ENCODE measurements around the gene MTCH1.

The MTCH1 gene

DNA sequence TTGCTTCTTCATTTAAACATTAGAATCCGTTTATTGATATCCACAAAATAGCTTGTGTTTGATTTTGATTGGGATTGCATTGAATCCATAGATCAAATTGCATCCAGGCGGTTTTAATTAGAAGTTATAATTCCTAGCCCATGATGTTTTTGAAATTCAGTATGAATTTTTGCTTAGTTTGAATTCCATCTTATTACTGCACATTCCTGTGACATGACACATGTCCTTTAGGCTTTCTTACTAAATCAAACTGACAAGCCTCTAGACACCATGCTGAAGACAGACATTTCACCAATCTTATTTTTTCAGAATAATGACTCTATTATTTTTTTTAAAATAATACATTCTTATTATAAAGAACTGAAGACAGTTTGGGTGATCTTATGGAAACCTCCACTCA is 52.9 kb downstream of the MTCH1 start:
- Histone ChIP-seq H3K9ac (ENCODE audit: low read length in 2 of 2) (no peak overlapping the region), H3K36me3 (ENCODE audit: control insufficient read depth in 2 of 2, insufficient read depth in 2 of 2, low read length in 2 of 2) (no peaks in the 10 kb centered on the region), H3K4me1 (ENCODE audit: control insufficient read depth, insufficient read depth, low read length) (peaks cover 6% of the 10 kb centered on the region), H3K27ac (ENCODE audit: low read length) (no peak overlapping the region), H3K4me3 (ENCODE audit: low read length in 2 of 2) (no peak overlapping the region), H3K27me3 (ENCODE audit: control insufficient read depth in 1 of 2, insufficient read depth in 2 of 2, low read length in 2 of 2) (peaks cover 0 to 3% of the 10 kb centered on the region in 2 donors), H3K9me3 (ENCODE audit: control insufficient read depth in 2 of 2, low read length in 2 of 2) (no peaks in the 10 kb centered on the region)

DNA sequence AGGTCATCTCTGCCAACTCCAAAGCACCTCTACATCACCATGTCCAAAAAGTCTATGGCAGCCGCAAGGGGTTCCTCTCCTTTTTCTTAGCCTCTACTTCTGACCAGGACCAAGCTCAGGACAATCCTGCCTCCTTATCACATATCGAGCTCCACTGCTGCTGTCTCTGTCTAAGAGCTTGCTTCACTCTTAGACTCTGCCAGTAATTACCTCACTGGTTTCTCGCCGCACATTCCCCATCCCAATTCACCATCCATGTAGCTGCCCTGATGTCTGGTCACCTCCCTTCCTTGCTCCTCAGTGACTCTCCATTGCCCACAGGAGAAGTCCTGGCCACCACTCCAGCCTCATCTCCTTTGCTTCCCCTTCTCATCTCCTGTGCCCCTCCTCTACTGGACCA is 55.5 kb downstream of the MTCH1 start:
- Histone ChIP-seq H3K4me3 (ENCODE audit: low read length in 2 of 2) (no peak overlapping the region), H3K9me3 (ENCODE audit: control insufficient read depth in 2 of 2, low read length in 2 of 2) (no peaks in the 10 kb centered on the region), H3K9ac (ENCODE audit: low read length in 2 of 2) (no peak overlapping the region), H3K27ac (ENCODE audit: low read length) (peak overlapping the region; percentile 11), H3K4me1 (ENCODE audit: control insufficient read depth, insufficient read depth, low read length) (peaks cover 15% of the 10 kb centered on the region), H3K36me3 (ENCODE audit: control insufficient read depth in 2 of 2, insufficient read depth in 2 of 2, low read length in 2 of 2) (peaks cover 0 to 2% of the 10 kb centered on the region in 2 donors), H3K27me3 (ENCODE audit: control insufficient read depth in 1 of 2, insufficient read depth in 2 of 2, low read length in 2 of 2) (no peaks in the 10 kb centered on the region)

DNA sequence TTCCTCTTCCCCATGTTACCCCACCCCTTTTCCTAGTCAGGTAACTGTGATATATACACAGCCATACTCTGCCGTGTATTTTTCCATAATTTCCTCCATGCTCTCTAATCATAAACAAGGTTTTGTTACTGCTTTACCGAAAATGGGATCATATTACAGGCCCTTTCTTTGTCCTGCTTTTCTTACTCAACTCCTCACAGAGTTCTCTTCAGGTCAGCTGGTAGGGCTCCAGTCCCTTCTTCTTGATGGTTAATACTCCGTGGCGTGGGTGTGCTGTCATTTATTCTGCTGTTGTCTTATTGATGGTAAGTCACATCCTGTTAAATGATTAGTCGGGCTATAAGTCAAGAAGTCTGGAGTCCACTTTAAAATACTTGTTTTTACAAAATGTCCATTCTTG is 56.4 kb downstream of the MTCH1 start:
- Histone ChIP-seq H3K27ac (ENCODE audit: low read length) (peak overlapping the region; percentile 11), H3K27me3 (ENCODE audit: control insufficient read depth in 1 of 2, insufficient read depth in 2 of 2, low read length in 2 of 2) (no peaks in the 10 kb centered on the region), H3K9ac (ENCODE audit: low read length in 2 of 2) (no peak overlapping the region), H3K4me1 (ENCODE audit: control insufficient read depth, insufficient read depth, low read length) (peaks cover 15% of the 10 kb centered on the region), H3K4me3 (ENCODE audit: low read length in 2 of 2) (no peak overlapping the region), H3K9me3 (ENCODE audit: control insufficient read depth in 2 of 2, low read length in 2 of 2) (no peaks in the 10 kb centered on the region), H3K36me3 (ENCODE audit: control insufficient read depth in 2 of 2, insufficient read depth in 2 of 2, low read length in 2 of 2) (peaks cover 3 to 7% of the 10 kb centered on the region in 2 donors)

DNA sequence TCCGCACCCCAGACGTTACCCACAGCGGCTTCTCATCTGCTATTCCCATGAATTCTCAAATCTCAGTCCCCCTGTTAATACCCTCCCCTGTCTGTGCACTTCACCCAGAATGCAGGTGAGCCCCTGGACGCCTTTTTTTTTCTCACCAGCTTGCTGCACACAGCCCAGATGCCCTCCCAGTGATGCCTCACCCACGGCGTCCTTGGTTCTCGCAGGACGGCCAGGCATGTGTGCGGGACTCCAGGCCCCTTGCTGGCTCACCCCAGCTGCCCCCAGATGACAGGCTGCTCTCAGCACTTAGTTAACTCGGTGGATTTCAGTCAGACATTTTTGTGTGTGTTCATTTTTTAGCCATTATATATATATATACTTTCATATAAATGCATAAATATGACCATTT is 56.8 kb downstream of the MTCH1 start:
- H3K4me1 ChIP-seq (ENCODE audit: control insufficient read depth, insufficient read depth, low read length) = peaks cover 15% of the 10 kb centered on the region
- no peak overlapping the region for H3K27ac ChIP-seq (ENCODE audit: low read length)

DNA sequence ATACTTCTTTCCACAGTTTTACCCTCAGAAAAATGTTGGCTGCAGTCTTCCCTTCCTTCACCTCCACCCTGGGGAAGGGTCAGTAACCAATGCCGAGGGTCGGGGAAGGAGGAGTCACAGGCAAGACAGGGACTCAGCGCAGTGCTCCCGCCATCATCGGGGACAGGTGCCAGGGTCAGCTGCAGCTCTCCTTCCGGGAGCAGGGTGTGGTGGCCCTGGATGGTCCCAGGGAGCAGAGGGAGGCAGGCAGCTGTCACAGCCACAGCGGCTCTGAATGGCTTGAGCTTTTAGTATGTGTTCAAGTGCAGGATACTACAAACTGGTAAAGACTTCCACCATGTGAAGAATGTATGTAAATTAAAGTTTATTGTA is 57.5 kb downstream of the MTCH1 start:
- peaks cover 11 to 15% of the 10 kb centered on the region in 2 donors for H3K36me3 ChIP-seq (ENCODE audit: control insufficient read depth in 2 of 2, insufficient read depth in 2 of 2, low read length in 2 of 2)
- no peaks in the 10 kb centered on the region for H3K27me3 ChIP-seq (ENCODE audit: control insufficient read depth in 1 of 2, insufficient read depth in 2 of 2, low read length in 2 of 2)
- peaks cover 15% of the 10 kb centered on the region for H3K4me1 ChIP-seq (ENCODE audit: control insufficient read depth, insufficient read depth, low read length)
- peak overlapping the region; percentile 49 for H3K27ac ChIP-seq (ENCODE audit: low read length)
- no peaks in the 10 kb centered on the region for H3K9me3 ChIP-seq (ENCODE audit: control insufficient read depth in 2 of 2, low read length in 2 of 2)
- H3K4me3 ChIP-seq (ENCODE audit: low read length in 2 of 2) = no peak overlapping the region
- no peak overlapping the region for H3K9ac ChIP-seq (ENCODE audit: low read length in 2 of 2)

More for the DNA sequence above, 56.8 kb downstream of the MTCH1 start:
- Histone ChIP-seq H3K36me3 (ENCODE audit: control insufficient read depth in 2 of 2, insufficient read depth in 2 of 2, low read length in 2 of 2) (peaks cover 5 to 9% of the 10 kb centered on the region in 2 donors), H3K27me3 (ENCODE audit: control insufficient read depth in 1 of 2, insufficient read depth in 2 of 2, low read length in 2 of 2) (no peaks in the 10 kb centered on the region), H3K9me3 (ENCODE audit: control insufficient read depth in 2 of 2, low read length in 2 of 2) (no peaks in the 10 kb centered on the region), H3K4me3 (ENCODE audit: low read length in 2 of 2) (no peak overlapping the region), H3K9ac (ENCODE audit: low read length in 2 of 2) (no peak overlapping the region)

DNA sequence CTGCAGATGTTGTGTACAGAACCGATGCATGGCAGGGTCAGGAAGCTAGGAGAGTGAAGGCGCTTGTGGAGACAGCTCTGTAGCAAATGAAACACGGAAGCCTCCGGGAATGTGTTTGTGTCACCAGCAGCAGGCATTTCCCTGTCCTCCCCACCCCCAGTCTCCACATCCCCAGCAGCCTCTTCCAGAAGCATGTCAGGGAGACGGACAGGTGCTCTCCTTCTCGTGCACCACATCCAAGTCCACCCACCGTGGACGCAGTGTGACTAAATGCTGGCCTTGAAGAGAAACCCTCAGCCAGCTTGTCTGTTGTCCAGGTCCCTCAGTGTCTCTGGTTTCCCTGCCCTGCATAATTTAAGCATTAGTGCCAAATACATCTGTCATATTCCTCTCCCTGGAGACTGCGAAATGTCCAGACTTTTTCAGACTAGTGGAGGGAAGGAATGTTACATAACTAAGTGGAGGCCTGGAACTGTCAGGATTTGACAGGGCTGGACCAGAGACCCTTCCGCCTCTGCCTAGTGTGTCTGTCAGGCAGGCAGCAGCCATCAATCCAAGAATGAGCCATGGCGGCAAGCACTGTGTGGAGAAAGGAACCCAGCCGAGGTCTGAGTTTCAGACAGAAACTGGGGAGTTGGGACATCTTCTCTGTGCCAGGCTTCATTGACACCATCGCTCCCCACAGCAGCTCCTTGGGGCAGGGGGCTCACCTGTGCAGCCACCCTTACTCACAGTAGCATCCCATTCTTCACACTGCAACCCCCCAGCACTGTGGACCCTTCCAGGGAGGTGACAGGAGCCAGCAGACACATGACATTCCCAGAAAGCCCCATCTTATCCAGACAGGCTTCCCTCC is 58.1 kb downstream of the MTCH1 start:
- peak overlapping the region in 1 of 2 donors; percentile 35 for H3K4me3 ChIP-seq (ENCODE audit: low read length in 2 of 2)
- H3K9me3 ChIP-seq (ENCODE audit: control insufficient read depth in 2 of 2, low read length in 2 of 2) = no peaks in the 10 kb centered on the region
- peaks cover 15% of the 10 kb centered on the region for H3K4me1 ChIP-seq (ENCODE audit: control insufficient read depth, insufficient read depth, low read length)
- peak overlapping the region; percentile 49 for H3K27ac ChIP-seq (ENCODE audit: low read length)
- H3K9ac ChIP-seq (ENCODE audit: low read length in 2 of 2) = no peak overlapping the region
- no peaks in the 10 kb centered on the region for H3K27me3 ChIP-seq (ENCODE audit: control insufficient read depth in 1 of 2, insufficient read depth in 2 of 2, low read length in 2 of 2)
- H3K36me3 ChIP-seq (ENCODE audit: control insufficient read depth in 2 of 2, insufficient read depth in 2 of 2, low read length in 2 of 2) = peaks cover 14 to 20% of the 10 kb centered on the region in 2 donors

DNA sequence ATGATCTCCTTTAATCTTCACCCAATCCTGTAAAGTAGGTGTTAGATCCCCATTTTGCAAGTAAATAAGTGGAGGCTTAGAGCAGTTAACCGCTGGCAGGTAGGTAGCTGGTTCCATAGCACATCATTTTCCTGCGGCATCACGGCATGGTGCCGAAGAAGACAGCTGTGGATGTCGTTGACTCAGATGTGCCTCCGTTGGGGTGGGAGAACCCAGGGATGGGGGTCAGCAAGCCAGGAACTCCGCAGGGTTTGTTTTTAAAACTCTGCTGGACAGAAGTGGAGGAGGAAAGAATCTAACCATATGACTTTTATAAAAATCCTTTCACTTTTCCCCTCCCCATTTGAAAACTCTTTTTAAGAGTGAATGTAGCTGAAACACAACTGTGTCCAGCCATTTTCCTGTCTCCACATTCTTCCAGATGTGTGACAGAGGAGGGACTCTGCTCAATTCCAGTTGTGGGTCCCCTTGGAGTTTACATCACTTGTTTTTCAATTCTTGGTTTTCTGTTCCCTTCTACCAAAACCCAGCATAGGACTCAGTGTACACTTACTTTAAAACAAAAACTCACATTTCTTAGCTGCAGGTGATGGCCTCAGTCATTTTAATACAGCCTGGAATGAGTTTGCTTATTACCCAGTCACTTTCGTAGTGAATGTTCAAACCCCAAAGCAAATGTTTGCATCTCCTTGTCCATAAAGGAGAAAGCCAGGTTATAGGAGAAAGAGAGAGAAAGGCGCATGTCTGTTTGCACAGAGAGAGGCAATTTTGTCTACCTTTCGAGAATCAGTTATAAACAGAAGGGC is 59.1 kb downstream of the MTCH1 start:
- Histone ChIP-seq H3K27ac (ENCODE audit: low read length) (peak overlapping the region; percentile 49), H3K36me3 (ENCODE audit: control insufficient read depth in 2 of 2, insufficient read depth in 2 of 2, low read length in 2 of 2) (peaks cover 14 to 22% of the 10 kb centered on the region in 2 donors), H3K4me3 (ENCODE audit: low read length in 2 of 2) (no peak overlapping the region), H3K9me3 (ENCODE audit: control insufficient read depth in 2 of 2, low read length in 2 of 2) (no peaks in the 10 kb centered on the region), H3K4me1 (ENCODE audit: control insufficient read depth, insufficient read depth, low read length) (peaks cover 15% of the 10 kb centered on the region), H3K9ac (ENCODE audit: low read length in 2 of 2) (peak overlapping the region in 1 of 2 donors; percentile 32), H3K27me3 (ENCODE audit: control insufficient read depth in 1 of 2, insufficient read depth in 2 of 2, low read length in 2 of 2) (no peaks in the 10 kb centered on the region)

DNA sequence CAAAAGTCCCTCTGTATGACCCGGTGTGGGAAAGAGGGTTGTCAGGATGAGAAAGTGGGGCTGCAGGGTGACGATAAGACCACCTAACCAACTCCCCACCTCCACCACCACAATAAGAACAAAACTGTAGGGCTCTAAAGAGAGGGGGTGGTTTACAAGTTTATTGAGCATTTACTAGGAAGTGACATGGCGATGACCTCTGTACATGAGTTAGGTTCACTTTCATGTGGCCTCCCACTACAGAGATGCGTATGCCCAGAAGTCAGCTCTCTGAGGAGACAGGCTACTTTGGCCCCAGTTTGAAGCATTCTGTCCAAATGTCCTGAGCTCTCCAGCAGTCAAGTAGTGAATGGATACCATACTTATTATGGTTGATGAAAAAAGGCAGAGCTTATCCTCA is 60.2 kb downstream of the MTCH1 start:
- H3K36me3 ChIP-seq (ENCODE audit: control insufficient read depth in 2 of 2, insufficient read depth in 2 of 2, low read length in 2 of 2) = peaks cover 20 to 25% of the 10 kb centered on the region in 2 donors
- no peak overlapping the region for H3K9ac ChIP-seq (ENCODE audit: low read length in 2 of 2)
- no peak overlapping the region for H3K27ac ChIP-seq (ENCODE audit: low read length)
- H3K9me3 ChIP-seq (ENCODE audit: control insufficient read depth in 2 of 2, low read length in 2 of 2) = no peaks in the 10 kb centered on the region
- no peaks in the 10 kb centered on the region for H3K27me3 ChIP-seq (ENCODE audit: control insufficient read depth in 1 of 2, insufficient read depth in 2 of 2, low read length in 2 of 2)
- peaks cover 15% of the 10 kb centered on the region for H3K4me1 ChIP-seq (ENCODE audit: control insufficient read depth, insufficient read depth, low read length)
- no peak overlapping the region for H3K4me3 ChIP-seq (ENCODE audit: low read length in 2 of 2)

DNA sequence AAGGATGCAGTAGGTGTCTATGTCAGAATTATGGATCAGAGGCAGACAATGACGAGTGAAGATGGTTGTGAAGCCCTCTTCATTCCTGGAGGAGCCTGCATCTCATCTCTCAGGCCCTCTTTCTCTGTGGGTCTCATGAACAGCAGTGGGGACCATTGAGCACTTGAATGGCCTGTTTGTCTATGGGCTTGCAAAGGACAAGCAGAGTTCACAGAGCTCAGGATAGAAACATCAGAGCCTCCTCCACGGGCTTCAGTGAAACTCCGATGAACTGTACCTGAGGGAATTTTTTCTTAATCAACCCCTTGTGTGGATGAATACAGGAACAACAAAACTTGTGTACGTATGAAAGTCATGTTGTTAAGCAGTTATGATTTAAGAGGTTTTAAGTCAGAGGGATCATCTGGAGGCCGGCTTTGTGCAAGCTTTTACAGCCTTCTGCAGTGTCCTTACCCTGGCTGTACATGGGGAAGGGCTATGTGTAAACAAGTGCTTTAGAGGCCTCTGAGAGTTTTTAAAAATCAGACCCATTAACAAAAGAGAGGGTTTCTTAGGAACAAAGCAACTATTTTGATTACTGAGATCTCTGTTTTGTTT is 61.1 kb downstream of the MTCH1 start:
- H3K9me3 ChIP-seq (ENCODE audit: control insufficient read depth in 2 of 2, low read length in 2 of 2) = no peaks in the 10 kb centered on the region
- no peak overlapping the region for H3K9ac ChIP-seq (ENCODE audit: low read length in 2 of 2)
- peaks cover 24 to 29% of the 10 kb centered on the region in 2 donors for H3K36me3 ChIP-seq (ENCODE audit: control insufficient read depth in 2 of 2, insufficient read depth in 2 of 2, low read length in 2 of 2)

DNA sequence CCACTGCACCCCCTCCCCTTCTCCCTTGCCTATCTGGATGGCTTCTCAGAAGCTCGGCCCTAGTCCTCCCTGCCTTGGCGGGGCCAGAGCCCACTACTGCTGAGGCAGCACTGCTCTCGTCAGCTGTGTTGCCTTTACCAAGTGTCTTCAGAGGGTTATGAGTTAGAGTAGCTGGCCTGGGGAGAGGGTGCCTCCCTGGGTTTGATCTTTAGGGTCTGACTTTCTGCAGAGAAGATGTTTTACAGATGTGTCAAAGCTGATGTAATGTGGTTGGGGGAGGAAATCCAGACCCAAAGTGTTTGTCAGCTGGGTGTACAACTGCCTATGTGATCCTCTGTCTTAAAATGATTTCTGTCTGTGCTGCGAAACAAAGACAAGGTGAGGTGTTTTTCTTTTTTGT is 61.9 kb downstream of the MTCH1 start:
- no peak overlapping the region for H3K27ac ChIP-seq (ENCODE audit: low read length)
- H3K36me3 ChIP-seq (ENCODE audit: control insufficient read depth in 2 of 2, insufficient read depth in 2 of 2, low read length in 2 of 2) = peaks cover 28 to 34% of the 10 kb centered on the region in 2 donors
- H3K4me1 ChIP-seq (ENCODE audit: control insufficient read depth, insufficient read depth, low read length) = peaks cover 21% of the 10 kb centered on the region

More for the DNA sequence above, 61.1 kb downstream of the MTCH1 start:
- Histone ChIP-seq H3K4me1 (ENCODE audit: control insufficient read depth, insufficient read depth, low read length) (peaks cover 19% of the 10 kb centered on the region), H3K27me3 (ENCODE audit: control insufficient read depth in 1 of 2, insufficient read depth in 2 of 2, low read length in 2 of 2) (no peaks in the 10 kb centered on the region), H3K4me3 (ENCODE audit: low read length in 2 of 2) (no peak overlapping the region), H3K27ac (ENCODE audit: low read length) (no peak overlapping the region)

More for the DNA sequence above, 61.9 kb downstream of the MTCH1 start:
- no peak overlapping the region for H3K9ac ChIP-seq (ENCODE audit: low read length in 2 of 2)
- no peak overlapping the region for H3K4me3 ChIP-seq (ENCODE audit: low read length in 2 of 2)
- H3K27me3 ChIP-seq (ENCODE audit: control insufficient read depth in 1 of 2, insufficient read depth in 2 of 2, low read length in 2 of 2) = no peaks in the 10 kb centered on the region
- H3K9me3 ChIP-seq (ENCODE audit: control insufficient read depth in 2 of 2, low read length in 2 of 2) = no peaks in the 10 kb centered on the region
